RWPE2 (cell line): ENCODE measurements around the gene GAGE1.

ENCODE experiments used
- ATAC-seq: fragments of 200-7000 bp; cut with Tn5 transposase; 3 replicates; pipeline ENCODE4 v1.9.1; 2021; ENCODE audit warnings: low read depth
- DNase-seq: peaks from one replicate; pipeline ENCODE4 v3.0.0-alpha.2; 2020; ENCODE audit warnings: low spot score
- H3K27ac ChIP-seq: fragments of 450-650 bp; 2 replicates; pipeline ENCODE4 v1.5.1; 2017; ENCODE audit warnings: mild to moderate bottlenecking; ENCODE audit not compliant: poor library complexity, severe bottlenecking
- H3K27me3 ChIP-seq: fragments of 250-450 bp; sonication (Bioruptor Pico); 2 replicates; pipeline ENCODE4 v1.5.1; 2021; ENCODE audit warnings: mild to moderate bottlenecking, moderate library complexity; ENCODE audit not compliant: insufficient read depth, poor library complexity, severe bottlenecking
- H3K36me3 ChIP-seq: fragments of 250-450 bp; sonication (Bioruptor Pico); 2 replicates; pipeline ENCODE4 v1.5.1; 2020; ENCODE audit warnings: low read depth, mild to moderate bottlenecking, moderate library complexity
- H3K4me1 ChIP-seq: fragments of 250-450 bp; sonication (Bioruptor Pico); 2 replicates; pipeline ENCODE4 v1.5.1; 2021; ENCODE audit warnings: mild to moderate bottlenecking, moderate library complexity; ENCODE audit not compliant: insufficient read depth, poor library complexity, severe bottlenecking
- H3K4me3 ChIP-seq: fragments of 250-450 bp; sonication (Bioruptor Pico); 2 replicates; pipeline ENCODE4 v1.5.1; 2021; ENCODE audit warnings: mild to moderate bottlenecking, moderate library complexity; ENCODE audit not compliant: severe bottlenecking
- H3K9me3 ChIP-seq: fragments of 250-450 bp; sonication (Bioruptor Pico); 2 replicates; pipeline ENCODE4 v1.5.1; 2021; ENCODE audit warnings: mild to moderate bottlenecking, moderate library complexity; ENCODE audit not compliant: severe bottlenecking
- CTCF ChIP-seq: fragments of 450-650 bp; IDR thresholded peaks from one replicate; pipeline ENCODE4 v1.5.1; 2017; ENCODE audit warnings: mild to moderate bottlenecking, moderate library complexity; ENCODE audit not compliant: poor library complexity, severe bottlenecking

The GAGE1 gene

GRCh38 chrX:49610718-49611310 is 12.0 kb downstream of the GAGE1 start:
- Histone ChIP-seq H3K4me3 (no peak overlapping the region), H3K4me1 (no peaks in the 10 kb centered on the region), H3K36me3 (no peaks in the 10 kb centered on the region), H3K9me3 (no peaks in the 10 kb centered on the region), H3K27ac (no peak overlapping the region), H3K27me3 (no peaks in the 10 kb centered on the region)
- no peak for ATAC-seq
- DNase-seq = no peak
- no peak for TF ChIP-seq CTCF

GRCh38 chrX:49618574-49618973 is 19.8 kb downstream of the GAGE1 start:
- TF ChIP-seq CTCF = no peak
- H3K36me3 ChIP-seq = no peaks in the 10 kb centered on the region
- ATAC-seq (no peak), DNase-seq (no peak)
- no peaks in the 10 kb centered on the region for H3K27me3 ChIP-seq
- H3K4me3 ChIP-seq = no peak overlapping the region
- no peaks in the 10 kb centered on the region for H3K4me1 ChIP-seq
- no peak overlapping the region for H3K27ac ChIP-seq
- H3K9me3 ChIP-seq = no peaks in the 10 kb centered on the region

GRCh38 chrX:49627086-49627777 is 28.4 kb downstream of the GAGE1 start:
- no peaks in the 10 kb centered on the region for H3K4me1 ChIP-seq
- H3K4me3 ChIP-seq = peak overlapping the region; percentile 8
- DNase-seq = no peak
- H3K27ac ChIP-seq = no peak overlapping the region
- no peaks in the 10 kb centered on the region for H3K27me3 ChIP-seq
- H3K36me3 ChIP-seq = no peaks in the 10 kb centered on the region
- peak; percentile 31 for TF ChIP-seq CTCF
- H3K9me3 ChIP-seq = no peaks in the 10 kb centered on the region
- peak; percentile 48 for ATAC-seq

GRCh38 chrX:49644991-49645637 is 46.3 kb downstream of the GAGE1 start:
- no peak for ATAC-seq
- H3K36me3 ChIP-seq = no peaks in the 10 kb centered on the region
- no peaks in the 10 kb centered on the region for H3K4me1 ChIP-seq
- no peaks in the 10 kb centered on the region for H3K9me3 ChIP-seq
- H3K27ac ChIP-seq = no peak overlapping the region
- no peak for DNase-seq
- H3K27me3 ChIP-seq = no peaks in the 10 kb centered on the region
- no peak overlapping the region for H3K4me3 ChIP-seq
- no peak for TF ChIP-seq CTCF

- Histone ChIP-seq H3K27me3 (no peaks in the 10 kb centered on the region), H3K36me3 (no peaks in the 10 kb centered on the region), H3K9me3 (no peaks in the 10 kb centered on the region), H3K27ac (no peak overlapping the region), H3K4me3 (no peak overlapping the region), H3K4me1 (no peaks in the 10 kb centered on the region)
- TF ChIP-seq CTCF = no peak
- no peak for DNase-seq
- ATAC-seq = no peak
Observed at GRCh38 chrX:49656533-49656932, 57.7 kb downstream of the GAGE1 start.
